DOHH2 (cell line): ENCODE results near the gene ASXL1.

ENCODE experiments used
- H3F3A ChIP-seq: fragments of 200-600 bp; sonication (generic), shearing (Covaris generic); 2 replicates; pipeline ENCODE4 v1.6.0; 2016; ENCODE audit warnings: antibody characterized with exemption, mild to moderate bottlenecking; ENCODE audit not compliant: control insufficient read depth, insufficient read depth
- H3K27ac ChIP-seq: fragments of 200-600 bp; sonication (generic); 2 replicates; pipeline ENCODE4 v1.5.1; 2014; ENCODE audit warnings: low read depth, mild to moderate bottlenecking, low read length, moderate library complexity
- H3K27me3 ChIP-seq: fragments of 200-600 bp; sonication (generic); 2 replicates; pipeline ENCODE4 v1.6.1; 2014; ENCODE audit warnings: mild to moderate bottlenecking, low read length, mixed read lengths; ENCODE audit not compliant: control insufficient read depth
- H3K36me3 ChIP-seq: fragments of 200-600 bp; sonication (generic); 2 replicates; pipeline ENCODE4 v1.6.1; 2014; ENCODE audit warnings: mild to moderate bottlenecking, low read length, moderate library complexity, mixed read lengths; ENCODE audit not compliant: control insufficient read depth
- H3K4me1 ChIP-seq: fragments of 200-600 bp; sonication (generic); 2 replicates; pipeline ENCODE4 v1.6.1; 2014; ENCODE audit warnings: mild to moderate bottlenecking, low read length, mixed read lengths; ENCODE audit not compliant: control insufficient read depth
- H3K4me2 ChIP-seq: fragments of 200-600 bp; sonication (generic); 2 replicates; pipeline ENCODE4 v1.6.0; 2014; ENCODE audit warnings: mild to moderate bottlenecking, low read length, moderate library complexity
- H3K4me3 ChIP-seq: fragments of 200-600 bp; sonication (generic); 2 replicates; pipeline ENCODE4 v1.5.1; 2014; ENCODE audit warnings: mild to moderate bottlenecking, low read length, mixed read lengths
- H3K79me2 ChIP-seq: fragments of 200-600 bp; sonication (generic); 2 replicates; pipeline ENCODE4 v1.6.1; 2014; ENCODE audit warnings: mild to moderate bottlenecking, low read length, mixed read lengths; ENCODE audit not compliant: control insufficient read depth
- H3K9me2 ChIP-seq: fragments of 200-600 bp; sonication (generic); replicated peaks from 2 replicates; pipeline ENCODE4 v1.6.1; 2014; ENCODE audit warnings: mild to moderate bottlenecking, low read length, mixed read lengths; ENCODE audit not compliant: control insufficient read depth
- H3K9me3 ChIP-seq: fragments of 200-600 bp; sonication (generic); 2 replicates; pipeline ENCODE4 v1.6.1; 2014; ENCODE audit warnings: antibody characterized with exemption, low read length, mixed read lengths; ENCODE audit not compliant: control insufficient read depth, insufficient read depth
- H4K20me1 ChIP-seq: fragments of 200-600 bp; sonication (generic); 2 replicates; pipeline ENCODE4 v1.6.0; 2014; ENCODE audit warnings: low read depth, mild to moderate bottlenecking, antibody characterized with exemption, low read length, moderate library complexity; ENCODE audit not compliant: control insufficient read depth, insufficient read depth
- EZH2phosphoT487 ChIP-seq: fragments of 200-600 bp; sonication (generic); IDR thresholded peaks from 2 replicates; pipeline ENCODE4 v1.6.1; 2017; ENCODE audit warnings: borderline replicate concordance, mild to moderate bottlenecking, antibody characterized with exemption, low read length, moderate library complexity, mixed read lengths
- TF ChIP-seq, protein P1 (sequence below): fragments of 200-600 bp; sonication (generic); IDR thresholded peaks from one replicate; pipeline ENCODE4 v1.5.1; 2014; ENCODE audit warnings: antibody characterized with exemption, mild to moderate bottlenecking, low read depth, low read length; ENCODE audit not compliant: poor library complexity, severe bottlenecking

The ASXL1 gene

DNA sequence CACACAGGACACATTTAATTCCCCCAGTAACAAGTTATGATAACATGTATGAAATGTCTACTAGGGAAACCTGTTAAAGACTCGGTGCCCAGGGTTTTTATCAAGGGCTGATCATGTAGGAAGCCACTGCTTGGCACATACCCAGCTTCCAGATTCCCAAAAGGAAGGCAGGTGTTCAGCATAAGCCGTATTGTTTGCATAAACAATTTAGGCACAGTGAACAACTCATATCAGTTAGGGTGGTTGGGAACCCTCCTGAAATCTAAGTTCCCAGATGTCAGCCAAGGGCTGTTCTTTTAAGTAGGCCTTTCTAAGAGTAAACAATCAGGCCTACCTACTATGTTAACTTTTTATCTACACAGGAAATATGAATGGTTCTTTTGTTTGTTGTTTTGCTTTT lies 74.1 kb downstream of the ASXL1 start:
- Histone ChIP-seq H3K36me3 (peaks cover 94% of the 10 kb centered on the region), H3F3A (no peaks in the 10 kb centered on the region), H3K27ac (no peak overlapping the region), H3K27me3 (no peaks in the 10 kb centered on the region), H3K79me2 (no peaks in the 10 kb centered on the region), H3K4me3 (no peak overlapping the region), H3K9me2 (no peaks in the 10 kb centered on the region), H3K9me3 (no peaks in the 10 kb centered on the region), H3K4me1 (no peaks in the 10 kb centered on the region), H3K4me2 (no peak overlapping the region), H4K20me1 (no peaks in the 10 kb centered on the region)
- TF ChIP-seq, protein P1, sequence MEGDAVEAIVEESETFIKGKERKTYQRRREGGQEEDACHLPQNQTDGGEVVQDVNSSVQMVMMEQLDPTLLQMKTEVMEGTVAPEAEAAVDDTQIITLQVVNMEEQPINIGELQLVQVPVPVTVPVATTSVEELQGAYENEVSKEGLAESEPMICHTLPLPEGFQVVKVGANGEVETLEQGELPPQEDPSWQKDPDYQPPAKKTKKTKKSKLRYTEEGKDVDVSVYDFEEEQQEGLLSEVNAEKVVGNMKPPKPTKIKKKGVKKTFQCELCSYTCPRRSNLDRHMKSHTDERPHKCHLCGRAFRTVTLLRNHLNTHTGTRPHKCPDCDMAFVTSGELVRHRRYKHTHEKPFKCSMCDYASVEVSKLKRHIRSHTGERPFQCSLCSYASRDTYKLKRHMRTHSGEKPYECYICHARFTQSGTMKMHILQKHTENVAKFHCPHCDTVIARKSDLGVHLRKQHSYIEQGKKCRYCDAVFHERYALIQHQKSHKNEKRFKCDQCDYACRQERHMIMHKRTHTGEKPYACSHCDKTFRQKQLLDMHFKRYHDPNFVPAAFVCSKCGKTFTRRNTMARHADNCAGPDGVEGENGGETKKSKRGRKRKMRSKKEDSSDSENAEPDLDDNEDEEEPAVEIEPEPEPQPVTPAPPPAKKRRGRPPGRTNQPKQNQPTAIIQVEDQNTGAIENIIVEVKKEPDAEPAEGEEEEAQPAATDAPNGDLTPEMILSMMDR: no peak
- TF ChIP-seq EZH2phosphoT487: no peak

DNA sequence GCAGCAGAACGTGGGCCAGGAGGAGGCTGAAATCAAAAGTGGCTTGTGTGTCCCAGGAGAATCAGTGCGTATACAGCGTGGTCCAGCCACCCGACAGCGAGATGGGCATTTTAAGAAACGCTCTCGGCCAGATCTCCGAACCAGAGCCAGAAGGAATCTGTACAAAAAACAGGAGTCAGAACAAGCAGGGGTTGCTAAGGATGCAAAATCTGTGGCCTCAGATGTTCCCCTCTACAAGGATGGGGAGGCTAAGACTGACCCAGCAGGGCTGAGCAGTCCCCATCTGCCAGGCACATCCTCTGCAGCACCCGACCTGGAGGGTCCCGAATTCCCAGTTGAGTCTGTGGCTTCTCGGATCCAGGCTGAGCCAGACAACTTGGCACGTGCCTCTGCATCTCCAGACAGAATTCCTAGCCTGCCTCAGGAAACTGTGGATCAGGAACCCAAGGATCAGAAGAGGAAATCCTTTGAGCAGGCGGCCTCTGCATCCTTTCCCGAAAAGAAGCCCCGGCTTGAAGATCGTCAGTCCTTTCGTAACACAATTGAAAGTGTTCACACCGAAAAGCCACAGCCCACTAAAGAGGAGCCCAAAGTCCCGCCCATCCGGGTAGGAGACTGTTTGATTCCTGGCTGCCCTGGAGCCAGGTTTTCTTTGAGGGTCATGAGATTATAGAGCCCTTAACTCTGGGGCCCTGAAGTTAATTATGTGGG lies 75.3 kb downstream of the ASXL1 start:
- H3K79me2 ChIP-seq: no peaks in the 10 kb centered on the region
- no peak overlapping the region for H3K4me3 ChIP-seq
- no peaks in the 10 kb centered on the region for H3K9me2 ChIP-seq
- peaks cover 98% of the 10 kb centered on the region for H3K36me3 ChIP-seq
- no peaks in the 10 kb centered on the region for H3K27me3 ChIP-seq
- H3F3A ChIP-seq: no peaks in the 10 kb centered on the region
- TF ChIP-seq EZH2phosphoT487: no peak
- TF ChIP-seq, protein P1: no peak
- no peaks in the 10 kb centered on the region for H3K9me3 ChIP-seq
- H3K4me2 ChIP-seq: no peak overlapping the region
- H3K4me1 ChIP-seq: no peaks in the 10 kb centered on the region
- no peaks in the 10 kb centered on the region for H4K20me1 ChIP-seq
- no peak overlapping the region for H3K27ac ChIP-seq

DNA sequence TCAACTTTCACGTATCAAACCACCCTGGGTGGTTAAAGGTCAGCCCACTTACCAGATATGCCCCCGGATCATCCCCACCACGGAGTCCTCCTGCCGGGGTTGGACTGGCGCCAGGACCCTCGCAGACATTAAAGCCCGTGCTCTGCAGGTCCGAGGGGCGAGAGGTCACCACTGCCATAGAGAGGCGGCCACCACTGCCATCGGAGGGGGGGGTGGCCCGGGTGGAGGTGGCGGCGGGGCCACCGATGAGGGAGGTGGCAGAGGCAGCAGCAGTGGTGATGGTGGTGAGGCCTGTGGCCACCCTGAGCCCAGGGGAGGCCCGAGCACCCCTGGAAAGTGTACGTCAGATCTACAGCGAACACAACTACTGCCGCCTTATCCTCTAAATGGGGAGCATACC lies 76.3 kb downstream of the ASXL1 start:
- no peak overlapping the region for H3K27ac ChIP-seq
- H3K4me3 ChIP-seq: no peak overlapping the region
- no peak overlapping the region for H3K4me2 ChIP-seq
- no peaks in the 10 kb centered on the region for H4K20me1 ChIP-seq
- H3F3A ChIP-seq: no peaks in the 10 kb centered on the region
- TF ChIP-seq, protein P1: no peak
- TF ChIP-seq EZH2phosphoT487: no peak
- H3K9me3 ChIP-seq: no peaks in the 10 kb centered on the region
- H3K36me3 ChIP-seq: peaks cover 99% of the 10 kb centered on the region
- H3K79me2 ChIP-seq: no peaks in the 10 kb centered on the region
- no peaks in the 10 kb centered on the region for H3K4me1 ChIP-seq
- no peaks in the 10 kb centered on the region for H3K27me3 ChIP-seq
- no peaks in the 10 kb centered on the region for H3K9me2 ChIP-seq
